ENCODE data around the gene YARS1.

Gene YARS1

GRCh38 chr1:32786856-32787255, 30.3 kb downstream of the YARS1 start:
- TF ChIP-seq EZH2phosphoT487 (IDR thresholded peaks at IDR 0.05; ENCODE audit: borderline replicate concordance, low read length): no peak
- peak; percentile 20 for TF ChIP-seq CTCF (IDR thresholded peaks at IDR 0.05; ENCODE audit: low read depth, low read length, poor library complexity, severe bottlenecking)
- Histone ChIP-seq H4K20me1 (ENCODE audit: control insufficient read depth, insufficient read depth, low read depth, low read length) (no peaks in the 10 kb centered on the region), H3K4me3 (ENCODE audit: low read length) (no peak overlapping the region), H3K4me1 (ENCODE audit: control insufficient read depth, low read length) (no peaks in the 10 kb centered on the region), H3K79me2 (ENCODE audit: control insufficient read depth, low read length) (0 out of 2 replicates have a peak, but pooled peaks cover under 1% of the 10 kb centered on the region), H3K27me3 (ENCODE audit: control insufficient read depth, low read length) (no peaks in the 10 kb centered on the region), H3K9me3 (ENCODE audit: control insufficient read depth, insufficient read depth, low read length) (no peaks in the 10 kb centered on the region), H3K27ac (ENCODE audit: low read depth, low read length) (no peak overlapping the region), H3K36me3 (ENCODE audit: control insufficient read depth, low read length) (peaks cover 83% of the 10 kb centered on the region), H3K9me2 (replicated peaks; ENCODE audit: control insufficient read depth, low read length) (no peaks in the 10 kb centered on the region), H3F3A (ENCODE audit: control insufficient read depth, insufficient read depth) (no peaks in the 10 kb centered on the region), H3K4me2 (ENCODE audit: low read length) (no peak overlapping the region)

- no peaks in the 10 kb centered on the region for H3K9me2 ChIP-seq (replicated peaks; ENCODE audit: control insufficient read depth, low read length)
- peaks cover 89% of the 10 kb centered on the region for H3K36me3 ChIP-seq (ENCODE audit: control insufficient read depth, low read length)
- H3K4me3 ChIP-seq (ENCODE audit: low read length): no peak overlapping the region
- H3K27me3 ChIP-seq (ENCODE audit: control insufficient read depth, low read length): no peaks in the 10 kb centered on the region
- H3K9me3 ChIP-seq (ENCODE audit: control insufficient read depth, insufficient read depth, low read length): no peaks in the 10 kb centered on the region
- TF ChIP-seq EZH2phosphoT487 (IDR thresholded peaks at IDR 0.05; ENCODE audit: borderline replicate concordance, low read length): no peak
- TF ChIP-seq CTCF (IDR thresholded peaks at IDR 0.05; ENCODE audit: low read depth, low read length, poor library complexity, severe bottlenecking): no peak
- H4K20me1 ChIP-seq (ENCODE audit: control insufficient read depth, insufficient read depth, low read depth, low read length): no peaks in the 10 kb centered on the region
- no peak overlapping the region for H3K4me2 ChIP-seq (ENCODE audit: low read length)
- H3K27ac ChIP-seq (ENCODE audit: low read depth, low read length): no peak overlapping the region
- H3K79me2 ChIP-seq (ENCODE audit: control insufficient read depth, low read length): no peaks in the 10 kb centered on the region
- H3F3A ChIP-seq (ENCODE audit: control insufficient read depth, insufficient read depth): no peaks in the 10 kb centered on the region
- H3K4me1 ChIP-seq (ENCODE audit: control insufficient read depth, low read length): no peaks in the 10 kb centered on the region
Observed at GRCh38 chr1:32784817-32785216, 32.3 kb downstream of the YARS1 start.

- no peaks in the 10 kb centered on the region for H3K79me2 ChIP-seq (ENCODE audit: control insufficient read depth, low read length)
- H3K36me3 ChIP-seq (ENCODE audit: control insufficient read depth, low read length): peaks cover 92% of the 10 kb centered on the region
- H3K4me3 ChIP-seq (ENCODE audit: low read length): no peak overlapping the region
- no peak overlapping the region for H3K27ac ChIP-seq (ENCODE audit: low read depth, low read length)
- no peaks in the 10 kb centered on the region for H3K27me3 ChIP-seq (ENCODE audit: control insufficient read depth, low read length)
- no peaks in the 10 kb centered on the region for H4K20me1 ChIP-seq (ENCODE audit: control insufficient read depth, insufficient read depth, low read depth, low read length)
- no peaks in the 10 kb centered on the region for H3K4me1 ChIP-seq (ENCODE audit: control insufficient read depth, low read length)
- no peak overlapping the region for H3K4me2 ChIP-seq (ENCODE audit: low read length)
- no peaks in the 10 kb centered on the region for H3F3A ChIP-seq (ENCODE audit: control insufficient read depth, insufficient read depth)
- no peaks in the 10 kb centered on the region for H3K9me2 ChIP-seq (replicated peaks; ENCODE audit: control insufficient read depth, low read length)
- TF ChIP-seq CTCF (IDR thresholded peaks at IDR 0.05; ENCODE audit: low read depth, low read length, poor library complexity, severe bottlenecking) (no peak), EZH2phosphoT487 (IDR thresholded peaks at IDR 0.05; ENCODE audit: borderline replicate concordance, low read length) (no peak)
- H3K9me3 ChIP-seq (ENCODE audit: control insufficient read depth, insufficient read depth, low read length): no peaks in the 10 kb centered on the region
Observed at GRCh38 chr1:32783851-32784250, 33.3 kb downstream of the YARS1 start.

- H3K9me2 ChIP-seq (replicated peaks; ENCODE audit: control insufficient read depth, low read length): no peaks in the 10 kb centered on the region
- no peak for TF ChIP-seq CTCF (IDR thresholded peaks at IDR 0.05; ENCODE audit: low read depth, low read length, poor library complexity, severe bottlenecking)
- no peak for TF ChIP-seq EZH2phosphoT487 (IDR thresholded peaks at IDR 0.05; ENCODE audit: borderline replicate concordance, low read length)
- H3K27ac ChIP-seq (ENCODE audit: low read depth, low read length): no peak overlapping the region
- no peaks in the 10 kb centered on the region for H4K20me1 ChIP-seq (ENCODE audit: control insufficient read depth, insufficient read depth, low read depth, low read length)
- no peaks in the 10 kb centered on the region for H3K27me3 ChIP-seq (ENCODE audit: control insufficient read depth, low read length)
- no peaks in the 10 kb centered on the region for H3K79me2 ChIP-seq (ENCODE audit: control insufficient read depth, low read length)
- H3K9me3 ChIP-seq (ENCODE audit: control insufficient read depth, insufficient read depth, low read length): no peaks in the 10 kb centered on the region
- H3K36me3 ChIP-seq (ENCODE audit: control insufficient read depth, low read length): peaks cover 88% of the 10 kb centered on the region
- no peaks in the 10 kb centered on the region for H3K4me1 ChIP-seq (ENCODE audit: control insufficient read depth, low read length)
- H3K4me3 ChIP-seq (ENCODE audit: low read length): no peak overlapping the region
- H3K4me2 ChIP-seq (ENCODE audit: low read length): no peak overlapping the region
- no peaks in the 10 kb centered on the region for H3F3A ChIP-seq (ENCODE audit: control insufficient read depth, insufficient read depth)
Observed at GRCh38 chr1:32782086-32782485, 35.1 kb downstream of the YARS1 start.
